Breast epithelium (tissue), 4 donors: ENCODE results near the gene PLEKHO2. TPM values are rescaled to one million over a fixed set of nuclear protein-coding genes. Genes with fewer than 3 reads are reported as not detected.

Source experiments
- DNase-seq, 2 donors: peaks; one replicate each; pipeline ENCODE4 v3.0.0-alpha.2; 2019; ENCODE audit warnings: low spot score in 2 of 2
- H3K27ac ChIP-seq, 2 donors: fragments of 200-600 bp; sonication (generic) in 1 of 2; one replicate each; pipeline ENCODE4 v1.5.1; 2016 to 2019; ENCODE audit warnings: mild to moderate bottlenecking in 1 of 2
- H3K27me3 ChIP-seq, 2 donors: fragments of 200-600 bp; sonication (generic) in 1 of 2; one replicate each; pipeline versions ENCODE4 v1.5.1 to v1.6.0; 2017 to 2019; ENCODE audit warnings: control low read depth in 1 of 2, mild to moderate bottlenecking in 1 of 2
- H3K36me3 ChIP-seq: fragments of 200-600 bp; one replicate; pipeline ENCODE4 v1.5.1; 2019
- H3K4me1 ChIP-seq, 2 donors: fragments of 200-600 bp; sonication (generic); one replicate each; pipeline ENCODE4 v1.5.1; 2016 to 2019; ENCODE audit warnings: control low read depth in 1 of 2
- H3K4me3 ChIP-seq, 3 donors: fragments of 200-600 bp; sonication (generic); 1 replicate in 2 of 3; 2 replicates in 1 of 3; pipeline ENCODE4 v1.5.1; 2016 to 2019; ENCODE audit warnings: mild to moderate bottlenecking in 3 of 3, moderate library complexity in 2 of 3
- H3K9me3 ChIP-seq, 2 donors: fragments of 200-600 bp; sonication (generic) in 1 of 2; one replicate each; pipeline ENCODE4 v1.5.1; 2016 to 2019; ENCODE audit warnings: control low read depth in 1 of 2
- CTCF ChIP-seq, 3 donors: fragments of 450-650 bp; IDR thresholded peaks; one replicate each; pipeline ENCODE4 v1.5.1; 2016 to 2017; ENCODE audit warnings: antibody characterized with exemption in 3 of 3, mild to moderate bottlenecking in 3 of 3, moderate library complexity in 3 of 3
- POLR2A ChIP-seq: fragments of 450-650 bp; IDR thresholded peaks from one replicate; pipeline ENCODE4 v1.6.1; 2016; ENCODE audit warnings: antibody characterized with exemption, mild to moderate bottlenecking, moderate library complexity
- POLR2AphosphoS5 ChIP-seq, 3 donors: sonication (generic); formaldehyde crosslinking; IDR thresholded peaks; one replicate each; pipeline ENCODE4 v1.6.1; 2017; ENCODE audit warnings: antibody characterized with exemption in 3 of 3
- intact Hi-C: fragments of 100-400 bp; cut with DNase I; formaldehyde crosslinking; loops from one replicate; pipeline ENCODE4 v1.15.1; 2023; ENCODE audit warnings: low total_unique reads
- total RNA-seq, 3 donors: library from RNA; depleted of rRNA; stranded (reverse); fragments of >200 nt; gene quantifications; one replicate each; pipeline ENCODE4 v1.1.0, GENCODE V29; 2016

The PLEKHO2 gene
- total RNA-seq, 3 donors from 2014 or later: 21.1 to 33.3 (median 26.5) TPM

- Histone ChIP-seq H3K4me3 (no peak overlapping the region), H3K36me3 (no peaks in the 10 kb centered on the region), H3K27ac (peak overlapping the region in 1 of 2 donors; percentile 32), H3K27me3 (no peaks in the 10 kb centered on the region), H3K9me3 (no peaks in the 10 kb centered on the region), H3K4me1 (no peaks in the 10 kb centered on the region)
- DNase-seq: no peak
- TF ChIP-seq POLR2AphosphoS5 (IDR thresholded peaks at IDR 0.05): no peak
- TF ChIP-seq CTCF (IDR thresholded peaks at IDR 0.05): no peak
- no peak for TF ChIP-seq POLR2A
- intact Hi-C loops: no loop called here
These were observed 24.3 kb downstream of the PLEKHO2 start for GRCh38 chr15:64865998-64866520.

GRCh38 chr15:64869501-64869900 lies 27.8 kb downstream of the PLEKHO2 start:
- H3K36me3 ChIP-seq: no peaks in the 10 kb centered on the region
- H3K27ac ChIP-seq: no peak overlapping the region
- H3K9me3 ChIP-seq: no peaks in the 10 kb centered on the region
- H3K27me3 ChIP-seq: no peaks in the 10 kb centered on the region
- no peak overlapping the region for H3K4me3 ChIP-seq
- no peak for DNase-seq
- H3K4me1 ChIP-seq: no peaks in the 10 kb centered on the region
- intact Hi-C loops: no loop called here
- TF ChIP-seq POLR2A (no peak), POLR2AphosphoS5 (IDR thresholded peaks at IDR 0.05) (no peak), CTCF (IDR thresholded peaks at IDR 0.05) (no peak)

GRCh38 chr15:64870353-64870752 lies 28.6 kb downstream of the PLEKHO2 start:
- no peaks in the 10 kb centered on the region for H3K9me3 ChIP-seq
- H3K27me3 ChIP-seq: no peaks in the 10 kb centered on the region
- TF ChIP-seq CTCF (IDR thresholded peaks at IDR 0.05): no peak
- TF ChIP-seq POLR2A: no peak
- TF ChIP-seq POLR2AphosphoS5 (IDR thresholded peaks at IDR 0.05): no peak
- H3K36me3 ChIP-seq: no peaks in the 10 kb centered on the region
- H3K4me1 ChIP-seq: no peaks in the 10 kb centered on the region
- H3K4me3 ChIP-seq: no peak overlapping the region
- H3K27ac ChIP-seq: peak overlapping the region in 1 of 2 donors; percentile 12
- intact Hi-C loops: no loop called here
- no peak for DNase-seq

- intact Hi-C loops: no loop called here
- Histone ChIP-seq H3K27ac (no peak overlapping the region), H3K9me3 (no peaks in the 10 kb centered on the region), H3K36me3 (no peaks in the 10 kb centered on the region), H3K4me1 (no peaks in the 10 kb centered on the region), H3K27me3 (no peaks in the 10 kb centered on the region), H3K4me3 (no peak overlapping the region)
- DNase-seq: no peak
- TF ChIP-seq POLR2AphosphoS5 (IDR thresholded peaks at IDR 0.05) (no peak), POLR2A (no peak), CTCF (IDR thresholded peaks at IDR 0.05) (no peak)
These were observed 34.0 kb downstream of the PLEKHO2 start for GRCh38 chr15:64875641-64876223.

GRCh38 chr15:64877435-64877834 lies 35.7 kb downstream of the PLEKHO2 start:
- no peaks in the 10 kb centered on the region for H3K27me3 ChIP-seq
- DNase-seq: no peak
- no peaks in the 10 kb centered on the region for H3K9me3 ChIP-seq
- no peak overlapping the region for H3K4me3 ChIP-seq
- TF ChIP-seq POLR2AphosphoS5 (IDR thresholded peaks at IDR 0.05) (no peak), CTCF (IDR thresholded peaks at IDR 0.05) (no peak), POLR2A (no peak)
- no peaks in the 10 kb centered on the region for H3K36me3 ChIP-seq
- no peaks in the 10 kb centered on the region for H3K4me1 ChIP-seq
- intact Hi-C loops: no loop called here
- peak overlapping the region; percentile 36 to 72 for H3K27ac ChIP-seq
